Hematopoietic multipotent progenitor cell treated with erythropoietin and hydrocortisone succinate and interleukin-3 and kit ligand, for 6 days (in vitro differentiated cells): ENCODE data around the gene SARM1.
A peak's percentile ranks its signal among the peaks of the same experiment; 100 is the strongest.

Experiments
- DNase-seq: peaks from one replicate; pipeline ENCODE4 v3.0.0-alpha.2; 2015

SARM1 gene

DNA sequence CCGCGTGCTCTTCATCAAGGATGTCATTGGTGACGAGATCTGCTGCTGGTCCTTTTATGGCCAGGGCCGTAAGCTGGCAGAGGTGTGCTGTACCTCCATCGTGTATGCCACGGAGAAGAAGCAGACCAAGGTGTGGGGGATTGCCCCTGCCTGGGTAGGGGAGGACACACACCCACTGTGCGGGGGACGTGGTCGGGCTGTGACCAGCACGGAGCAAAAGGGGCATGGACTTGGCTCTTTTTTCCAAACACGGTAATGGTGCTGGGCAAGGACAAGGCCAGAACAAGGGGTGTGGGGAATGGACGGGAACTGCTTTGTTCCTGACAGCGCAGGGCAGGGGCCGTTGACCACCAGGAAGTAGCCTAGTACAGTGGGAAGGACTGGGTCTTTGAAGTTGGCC is 29.2 kb upstream of the SARM1 start:
- DNase-seq = no peak

DNA sequence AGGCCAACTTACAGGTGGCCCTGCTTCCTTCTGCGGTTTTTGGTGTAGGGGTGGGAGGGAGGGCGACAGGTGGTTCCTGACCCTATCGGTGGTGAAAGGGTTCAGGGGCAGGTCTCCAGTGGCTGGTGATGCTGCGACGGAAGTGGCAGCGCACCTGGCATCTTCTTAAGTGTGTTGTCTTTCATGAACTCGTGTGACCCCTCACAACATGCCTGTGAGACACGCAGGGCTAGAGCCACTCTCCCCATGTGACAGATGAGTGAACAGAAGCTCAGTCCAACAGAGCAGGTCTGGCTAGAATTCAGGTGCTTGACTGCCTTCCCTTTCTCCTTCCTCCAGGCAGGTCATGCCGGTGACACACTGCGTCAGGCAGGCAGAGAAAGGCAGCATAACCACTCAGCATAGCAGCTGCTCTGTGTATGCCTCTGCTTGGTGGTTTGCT is 28.0 kb upstream of the SARM1 start:
- DNase-seq = no peak

DNA sequence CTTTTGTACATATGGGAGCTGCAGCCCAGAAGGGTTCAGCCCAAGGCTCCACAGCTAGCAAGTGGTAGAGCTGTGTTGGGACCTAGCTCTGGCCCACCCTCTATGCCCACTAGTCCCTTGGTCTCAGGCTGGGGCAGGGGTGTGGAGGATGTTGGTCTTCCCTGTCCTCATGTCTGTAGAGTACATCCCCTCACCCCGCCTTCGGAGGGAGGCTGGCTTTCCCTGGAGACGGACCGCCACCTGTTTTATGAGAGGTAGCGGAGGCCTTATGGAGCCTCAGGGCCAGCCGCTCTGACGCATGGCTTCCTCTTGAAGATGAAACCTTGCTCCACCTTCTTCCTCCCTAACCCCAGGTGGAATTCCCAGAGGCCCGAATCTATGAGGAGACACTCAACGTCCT is 27.5 kb upstream of the SARM1 start:
- DNase-seq = no peak

DNA sequence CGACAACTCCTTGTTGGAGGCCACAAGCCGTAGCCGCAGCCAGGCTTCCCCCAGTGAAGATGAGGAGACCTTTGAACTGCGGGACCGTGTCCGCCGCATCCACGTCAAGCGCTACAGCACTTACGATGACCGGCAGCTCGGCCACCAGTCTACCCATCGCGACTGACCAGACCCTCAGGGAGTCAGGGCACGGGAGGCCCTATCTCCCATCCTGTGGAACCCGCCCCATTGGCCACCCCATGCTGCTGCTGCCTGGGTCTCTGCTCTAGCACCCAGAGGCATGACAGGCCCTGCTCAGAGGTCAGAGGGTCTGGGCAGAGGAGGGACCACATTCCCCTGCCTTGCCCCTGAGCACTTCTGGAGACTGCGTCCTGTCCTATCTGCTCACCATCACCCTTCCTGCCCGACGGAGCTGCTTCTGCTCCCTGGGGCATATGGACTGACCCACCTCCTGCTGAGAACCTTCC is 27.0 kb upstream of the SARM1 start:
- no peak for DNase-seq

DNA sequence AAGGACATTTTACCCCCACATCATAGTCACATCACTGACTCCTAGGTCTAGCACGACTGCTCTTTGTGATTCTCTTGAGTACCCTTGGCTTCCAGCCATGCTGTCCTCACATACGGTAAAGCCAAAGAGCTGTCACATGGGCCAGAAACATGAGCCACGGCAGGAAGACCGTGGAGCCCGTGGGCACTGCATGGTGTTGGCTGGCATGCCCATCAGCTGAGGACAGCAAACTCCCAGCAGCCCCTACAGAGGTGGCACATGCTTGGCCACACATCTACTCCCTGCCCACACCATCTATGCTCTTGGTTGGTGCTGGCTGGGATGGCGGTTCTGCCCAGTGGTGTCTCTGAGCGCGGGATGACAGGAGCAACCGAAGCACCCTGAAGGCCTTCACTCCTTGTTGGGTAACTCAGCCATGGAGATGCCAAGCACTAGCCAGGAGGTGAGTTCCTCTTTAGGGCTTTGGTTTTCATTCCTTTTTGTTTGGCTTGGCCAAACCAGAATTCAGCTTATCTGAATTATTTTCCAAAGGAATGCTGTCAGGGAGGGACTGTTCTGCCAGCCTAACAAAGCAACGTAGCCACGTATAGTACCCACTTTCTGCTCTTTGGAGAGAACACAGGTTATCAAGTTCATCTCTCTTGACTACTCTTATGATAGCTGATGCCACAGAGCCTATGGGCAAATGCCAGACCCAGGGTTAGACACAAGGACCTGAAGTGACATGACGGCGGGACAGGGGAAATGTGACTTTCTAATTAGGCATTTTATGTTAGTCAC is 25.9 kb upstream of the SARM1 start:
- DNase-seq = no peak

DNA sequence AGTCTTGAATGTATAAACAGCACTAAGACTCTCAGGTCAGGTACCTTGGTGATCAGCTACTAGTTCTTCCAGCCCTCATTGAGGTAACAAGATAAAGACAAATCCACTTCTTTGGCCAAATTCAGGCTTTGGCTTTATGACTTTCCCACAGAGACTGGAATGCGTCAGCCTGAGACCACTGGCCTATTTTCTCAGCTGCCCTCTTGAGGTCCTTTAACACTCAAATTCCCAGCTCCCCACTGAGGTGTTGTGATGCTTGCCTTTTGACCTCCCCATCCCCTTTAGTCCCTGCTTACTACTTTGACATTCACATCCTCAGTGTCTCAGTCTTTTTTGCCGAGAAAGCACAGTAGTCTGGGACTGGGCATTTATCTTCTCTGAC is 25.3 kb upstream of the SARM1 start:
- DNase-seq = no peak

DNA sequence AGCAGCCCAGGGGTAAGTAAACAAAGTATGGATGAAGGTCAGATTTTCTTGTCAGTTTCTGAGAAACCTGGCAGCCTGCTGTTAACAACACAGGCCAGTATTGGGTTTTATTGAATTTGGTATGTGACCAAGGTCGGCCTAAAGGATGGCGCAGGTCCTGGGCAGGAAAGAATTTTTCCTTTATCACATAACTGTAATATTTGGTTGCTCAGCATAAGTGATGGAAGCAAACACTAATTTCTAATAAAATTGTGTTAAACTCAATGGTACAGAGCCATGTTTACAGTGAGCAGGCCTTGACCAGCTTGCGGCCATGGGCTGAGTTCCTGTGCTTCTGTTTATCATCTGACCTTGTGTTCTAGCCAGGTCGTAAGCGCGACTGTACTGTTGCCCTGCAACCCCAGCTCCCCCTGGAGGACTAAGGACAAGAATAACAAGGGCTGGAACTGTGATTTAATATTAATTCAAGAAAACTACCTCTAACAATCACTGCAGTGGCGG is 24.7 kb upstream of the SARM1 start:
- DNase-seq = peak; percentile 41

DNA sequence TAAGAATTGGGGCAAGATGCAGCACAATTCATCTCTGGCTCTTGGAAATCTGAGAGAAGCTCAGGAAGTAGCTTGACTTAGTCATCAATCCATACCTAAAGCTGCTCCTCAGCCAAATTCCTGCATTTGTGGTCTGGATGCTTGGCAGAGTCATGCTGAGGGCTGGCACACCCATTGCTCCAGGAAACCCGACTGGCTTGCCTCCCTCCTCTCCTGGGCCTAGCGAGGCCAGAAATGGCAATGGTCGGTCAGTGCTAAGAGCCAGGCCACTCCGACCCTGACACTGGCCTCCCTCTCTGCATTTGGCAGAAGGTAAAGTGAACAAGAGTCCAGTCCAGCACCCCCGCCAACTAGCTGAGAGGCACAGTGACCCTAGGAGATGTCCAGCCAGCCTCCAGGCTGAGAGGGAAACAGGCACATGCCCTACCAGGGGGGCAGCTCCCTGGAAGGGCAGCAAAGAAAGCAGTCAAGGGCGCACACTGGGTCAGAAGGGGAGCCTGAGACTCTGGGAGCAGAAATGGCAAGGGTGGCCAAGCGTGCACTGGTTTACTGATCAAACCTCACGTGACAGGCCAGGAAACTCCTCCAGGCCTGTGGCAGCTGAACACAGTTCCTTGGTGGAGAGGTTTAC is 24.1 kb upstream of the SARM1 start:
- DNase-seq = no peak

DNA sequence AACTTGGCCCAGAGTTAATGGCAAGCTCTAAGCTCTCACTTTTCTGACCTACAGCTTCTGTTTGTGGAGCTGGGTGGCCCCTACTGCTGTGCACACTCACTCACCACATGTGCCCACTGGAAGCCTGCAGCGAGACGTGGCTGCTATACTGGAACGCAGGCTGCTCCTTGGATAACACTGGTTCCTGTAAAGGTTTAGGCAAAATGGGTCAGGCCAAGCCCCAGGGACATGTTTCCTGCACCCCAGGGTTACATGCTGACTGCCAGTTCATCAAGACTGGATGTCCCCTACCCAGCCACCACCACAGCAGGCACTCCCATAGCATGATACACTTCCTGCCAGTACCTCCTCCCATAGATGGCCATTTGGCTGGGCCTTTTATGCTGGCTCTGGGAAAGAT is 22.5 kb upstream of the SARM1 start:
- DNase-seq = no peak

DNA sequence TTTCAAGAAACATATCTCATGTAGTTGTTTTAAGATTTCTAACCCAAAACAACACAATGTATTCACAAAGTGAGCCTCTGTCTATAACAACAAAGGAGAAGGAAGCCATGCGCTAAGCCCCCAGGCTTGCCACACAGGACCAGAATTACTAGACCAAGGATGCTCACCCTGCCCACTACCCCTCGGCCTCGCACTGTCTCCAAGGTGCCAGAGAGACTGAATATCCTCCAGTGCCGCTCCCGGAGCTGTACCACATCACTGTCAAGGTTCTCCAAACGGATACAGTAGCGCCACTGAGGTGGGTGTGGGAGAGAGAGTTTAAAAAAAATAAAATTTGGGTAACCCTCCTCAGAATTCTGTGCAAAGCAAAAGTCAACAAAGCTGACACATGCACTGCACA is 21.2 kb upstream of the SARM1 start:
- no peak for DNase-seq

GRCh38 chr17:28357061-28357900 is 14.2 kb upstream of the SARM1 start, which contains the start of gene POLDIP2:
Gene POLDIP2 (minus strand): TSS chr17:28357527. CDS start chr17:28357448, 79 bp downstream.
- peak; percentile 97 for DNase-seq

DNA sequence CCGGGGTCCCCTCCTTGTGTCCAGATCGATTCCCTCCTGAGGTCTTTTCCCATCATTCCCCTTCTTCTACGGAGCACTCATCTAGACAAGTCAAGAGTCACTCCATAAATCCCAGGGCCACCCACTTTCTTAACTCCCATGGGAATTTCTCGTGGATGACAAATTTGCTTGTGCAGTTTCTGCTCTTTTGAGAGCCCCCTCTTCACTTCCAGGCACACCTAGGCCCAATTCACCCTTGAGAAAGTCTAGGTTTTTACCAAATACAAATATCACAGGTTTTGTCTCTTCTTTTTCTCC is 13.6 kb upstream of the SARM1 start:
- no peak for DNase-seq

DNA sequence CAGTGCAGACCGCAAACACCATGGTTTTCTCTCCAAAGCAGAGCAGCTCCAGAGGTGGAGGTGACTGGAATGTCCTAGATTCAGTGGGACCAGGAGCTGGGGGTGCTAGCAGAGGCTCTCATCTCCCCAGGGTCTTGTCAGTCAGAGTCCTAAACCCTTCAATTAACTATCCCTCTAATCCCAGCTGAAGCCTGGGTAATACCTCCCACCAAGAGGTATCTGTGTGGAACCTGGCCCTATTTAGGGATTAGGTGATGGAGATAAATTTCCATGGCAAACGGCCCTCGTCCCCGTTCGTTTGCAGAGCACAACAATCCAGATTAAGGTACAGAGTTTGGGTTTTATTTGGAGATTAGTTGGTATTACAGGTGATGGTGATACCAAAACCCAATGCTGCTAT is 8.3 kb upstream of the SARM1 start:
- DNase-seq = no peak

- DNase-seq = no peak
Measured at GRCh38 chr17:28363776-28364650, 7.5 kb upstream of the SARM1 start.

- no peak for DNase-seq
Measured at GRCh38 chr17:28364665-28365363, 6.7 kb upstream of the SARM1 start, which contains the start of gene SEBOX. Gene SEBOX (minus strand): TSS chr17:28365199. CDS start chr17:28365151, 48 bp downstream.

DNA sequence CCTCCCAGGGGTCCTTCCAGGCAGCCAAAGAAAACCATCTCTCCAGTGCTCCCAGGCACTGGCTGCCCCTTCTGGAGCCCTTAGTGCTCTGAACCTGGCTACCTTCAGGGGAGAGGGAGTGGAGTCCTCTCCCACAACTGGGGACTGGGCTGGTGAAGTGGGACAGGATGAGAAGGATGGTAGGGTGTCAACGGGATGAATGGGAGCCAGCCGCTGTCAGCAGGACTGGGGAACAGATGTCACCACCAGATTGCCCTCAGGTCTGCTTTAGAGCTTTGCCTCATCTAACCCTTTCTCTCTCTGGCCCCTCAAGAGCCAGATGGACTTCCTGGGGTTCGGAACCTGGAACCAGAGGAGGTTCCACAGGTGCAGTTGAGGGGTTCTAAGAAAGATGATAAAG is 6.0 kb upstream of the SARM1 start:
- DNase-seq = no peak

DNA sequence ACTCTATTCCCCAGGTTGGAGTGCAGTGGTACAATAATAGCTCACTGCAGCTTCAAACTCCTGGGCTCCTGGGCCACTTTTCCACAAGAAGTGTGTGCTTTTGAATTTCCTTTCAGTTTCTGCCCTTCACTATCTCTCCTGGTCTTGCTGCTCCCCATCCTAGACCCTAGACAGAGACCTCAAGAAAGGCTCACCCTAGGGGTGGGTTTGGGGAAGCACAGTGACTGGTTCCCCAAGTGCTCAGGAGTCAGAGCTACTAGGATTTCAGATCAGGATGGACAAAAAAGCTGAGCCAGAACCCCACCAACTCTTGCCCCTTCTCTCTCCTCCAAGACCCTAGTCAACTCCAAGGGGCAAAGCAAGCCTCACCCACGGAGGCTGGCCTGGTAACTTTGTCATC is 4.9 kb upstream of the SARM1 start:
- no peak for DNase-seq

GRCh38 chr17:28367641-28368305 is 3.7 kb upstream of the SARM1 start:
- DNase-seq = no peak

DNA sequence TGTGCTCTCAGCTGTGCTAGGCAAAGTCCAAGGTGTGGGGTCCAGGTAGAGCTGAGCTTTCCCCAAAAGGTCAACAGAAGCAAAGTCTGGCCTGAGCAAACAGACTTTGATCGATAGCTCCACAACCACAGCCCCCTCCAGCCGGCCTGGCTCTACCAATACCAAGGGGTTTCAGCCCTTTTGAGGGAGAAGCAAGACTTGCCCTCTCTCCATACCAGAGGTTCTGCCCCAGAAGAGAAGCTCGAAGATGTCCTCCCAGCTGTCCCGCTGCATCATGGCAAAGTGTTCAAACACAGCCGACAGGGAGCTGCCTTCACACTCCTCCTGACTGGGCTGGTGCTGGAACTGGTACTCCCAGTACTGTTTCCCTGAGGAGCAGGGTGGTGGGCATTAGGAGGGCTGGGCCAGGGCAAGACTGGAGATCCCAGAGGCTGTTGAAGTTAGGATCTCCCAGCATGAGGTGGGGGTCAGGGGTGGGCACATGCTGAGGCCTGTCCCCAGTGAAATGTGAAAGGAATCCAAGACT is 3.1 kb upstream of the SARM1 start:
- DNase-seq = no peak

- DNase-seq = no peak
Measured at GRCh38 chr17:28368915-28369683, 2.4 kb upstream of the SARM1 start.
